NB4 (cell line): ENCODE results near the gene TAF6.

Experiments used
- POLR2A ChIP-seq: IDR thresholded peaks from 2 replicates; pipeline ENCODE4 v1.6.1; 2011; ENCODE audit warnings: mild to moderate bottlenecking; ENCODE audit not compliant: insufficient read length; ENCODE audit errors: extremely low read depth
- TF ChIP-seq, protein P1 (sequence below): IDR thresholded peaks from one replicate; pipeline ENCODE4 v1.5.1; 2012; ENCODE audit warnings: low read depth, low read length
- TF ChIP-seq, protein P2 (sequence below): IDR thresholded peaks from 2 replicates; pipeline ENCODE4 v1.6.1; 2011; ENCODE audit warnings: low read depth, low read length

DNA sequence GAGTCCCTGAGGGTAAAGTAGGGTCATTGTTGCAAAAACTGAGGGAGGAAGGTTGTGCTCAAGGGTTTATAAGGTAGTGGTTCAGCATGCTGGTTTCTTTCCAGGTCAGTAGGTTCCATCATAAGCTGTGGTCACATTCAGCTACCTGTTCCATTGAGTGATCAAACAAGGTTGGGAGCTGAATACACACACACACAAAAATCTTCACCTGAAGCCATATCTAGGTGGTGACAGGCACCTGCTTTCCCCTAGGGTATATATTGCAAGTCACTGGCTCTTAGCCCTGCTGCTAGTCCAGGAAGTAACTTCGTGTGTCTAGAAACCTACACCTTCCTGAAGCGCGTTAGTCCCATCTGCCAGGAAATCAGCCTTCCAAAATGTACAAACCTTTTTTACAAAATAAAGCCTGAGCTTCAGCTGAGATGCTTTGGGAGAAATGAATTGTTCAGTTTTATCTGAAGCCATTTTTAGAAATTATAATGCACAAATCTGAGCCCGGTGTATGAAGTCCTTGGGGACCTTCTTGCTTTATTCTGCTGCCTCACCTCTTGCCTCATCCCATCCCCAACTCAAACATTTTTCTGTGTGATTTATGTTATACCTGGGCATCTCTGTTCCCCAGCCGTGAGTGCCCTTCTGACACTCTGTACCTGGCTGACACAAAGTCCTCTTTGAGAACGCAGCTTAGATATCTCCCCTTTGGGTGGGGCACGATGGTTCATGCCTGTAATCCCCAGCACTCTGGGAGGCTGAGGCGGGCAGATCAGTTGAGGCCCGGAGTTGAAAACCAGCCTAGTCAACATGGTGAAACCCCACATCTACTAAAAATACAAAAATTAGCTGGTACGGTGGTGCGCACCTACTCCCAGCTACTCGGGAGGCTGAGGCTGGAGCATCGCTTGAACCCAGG lies 18.9 kb upstream of the TAF6 start:
- TF ChIP-seq, protein P1, sequence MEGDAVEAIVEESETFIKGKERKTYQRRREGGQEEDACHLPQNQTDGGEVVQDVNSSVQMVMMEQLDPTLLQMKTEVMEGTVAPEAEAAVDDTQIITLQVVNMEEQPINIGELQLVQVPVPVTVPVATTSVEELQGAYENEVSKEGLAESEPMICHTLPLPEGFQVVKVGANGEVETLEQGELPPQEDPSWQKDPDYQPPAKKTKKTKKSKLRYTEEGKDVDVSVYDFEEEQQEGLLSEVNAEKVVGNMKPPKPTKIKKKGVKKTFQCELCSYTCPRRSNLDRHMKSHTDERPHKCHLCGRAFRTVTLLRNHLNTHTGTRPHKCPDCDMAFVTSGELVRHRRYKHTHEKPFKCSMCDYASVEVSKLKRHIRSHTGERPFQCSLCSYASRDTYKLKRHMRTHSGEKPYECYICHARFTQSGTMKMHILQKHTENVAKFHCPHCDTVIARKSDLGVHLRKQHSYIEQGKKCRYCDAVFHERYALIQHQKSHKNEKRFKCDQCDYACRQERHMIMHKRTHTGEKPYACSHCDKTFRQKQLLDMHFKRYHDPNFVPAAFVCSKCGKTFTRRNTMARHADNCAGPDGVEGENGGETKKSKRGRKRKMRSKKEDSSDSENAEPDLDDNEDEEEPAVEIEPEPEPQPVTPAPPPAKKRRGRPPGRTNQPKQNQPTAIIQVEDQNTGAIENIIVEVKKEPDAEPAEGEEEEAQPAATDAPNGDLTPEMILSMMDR = no peak
- TF ChIP-seq POLR2A = no peak
- TF ChIP-seq, protein P2, sequence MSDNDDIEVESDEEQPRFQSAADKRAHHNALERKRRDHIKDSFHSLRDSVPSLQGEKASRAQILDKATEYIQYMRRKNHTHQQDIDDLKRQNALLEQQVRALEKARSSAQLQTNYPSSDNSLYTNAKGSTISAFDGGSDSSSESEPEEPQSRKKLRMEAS = no peak
